Measurements from ENCODE around the gene CLMN.
"Not testable (repeated sequence)": the region's sequence is repeated elsewhere in the genome, so short reads cannot be mapped to it uniquely, and the experiment has no call there.

CLMN gene

GRCh38 chr14:95163666-95164065, 156.0 kb downstream of the CLMN start:
- no peak for DNase-seq (ENCODE audit: low read depth in 2 of 2)

GRCh38 chr14:95163132-95163531, 156.6 kb downstream of the CLMN start:
- no peak for DNase-seq (ENCODE audit: low read depth in 2 of 2)

GRCh38 chr14:95162641-95163040, 157.1 kb downstream of the CLMN start:
- DNase-seq (ENCODE audit: low read depth in 2 of 2): no peak

DNA sequence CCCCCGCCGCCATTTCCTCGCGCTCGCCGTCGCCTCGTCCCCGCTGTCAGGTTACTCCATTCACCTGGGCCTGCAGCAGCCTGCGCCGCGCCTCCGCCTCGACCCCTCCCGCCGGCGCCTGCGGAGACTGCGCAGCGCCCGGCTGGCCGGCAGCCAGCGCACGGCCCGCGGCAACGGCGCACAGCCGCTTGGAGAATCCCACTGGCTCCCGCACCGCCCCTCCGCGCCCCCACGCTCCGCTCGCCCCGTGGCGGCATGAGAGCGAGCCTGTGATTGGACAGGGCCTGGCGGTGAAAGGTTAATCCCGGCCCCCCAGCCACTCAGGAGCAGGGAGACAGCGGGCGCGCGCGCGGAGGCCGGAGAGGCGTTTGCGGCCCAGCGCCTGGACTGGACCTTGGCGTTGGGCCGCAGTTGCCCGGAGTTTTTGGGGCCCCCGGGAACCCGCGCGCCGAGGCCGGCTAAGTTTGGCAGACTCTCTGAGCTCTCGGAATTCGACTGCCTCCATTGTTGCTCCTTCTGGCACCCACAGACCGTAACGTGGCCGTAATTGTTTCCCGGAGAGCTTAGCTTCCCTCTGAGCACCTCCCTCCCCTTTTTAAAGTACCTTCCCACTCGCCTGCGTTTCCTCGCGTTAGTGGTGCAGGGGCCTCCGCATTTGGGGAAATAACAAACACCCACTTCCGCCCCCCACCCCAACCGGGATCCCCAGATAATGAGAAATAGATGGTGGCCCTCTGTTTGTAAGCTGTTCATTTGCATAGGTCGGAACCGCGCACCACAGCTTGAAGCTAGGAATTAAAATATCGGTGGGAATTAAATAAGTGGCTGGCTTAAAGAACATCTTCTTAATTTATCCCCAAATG, 162.2 kb downstream of the CLMN start, which contains the start of gene DICER1:
TSS of gene DICER1 (minus strand) at position 203 of the 863 bp plus-strand sequence. CDS start 24,071 bp downstream, outside the sequence.
- DNase-seq (ENCODE audit: low read depth in 2 of 2): peak; percentile 86 to 92

DNA sequence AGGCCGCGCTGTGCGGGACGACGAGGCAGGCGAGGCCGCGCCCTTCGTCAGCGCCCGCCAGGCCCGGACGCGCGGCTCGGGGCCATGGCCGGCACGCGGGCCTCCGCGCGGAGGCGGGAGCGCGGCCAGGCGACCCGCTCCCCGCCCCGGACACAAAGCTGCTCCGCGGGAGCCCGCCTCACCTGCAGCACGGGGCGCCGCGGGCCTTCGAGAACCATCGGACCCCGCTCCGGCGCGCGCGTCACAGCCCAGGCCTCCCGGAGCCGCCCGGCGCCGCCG, 162.7 kb downstream of the CLMN start:
- no peak for DNase-seq (ENCODE audit: low read depth in 2 of 2)

- peak; percentile 5 to 14 for DNase-seq (ENCODE audit: low read depth in 2 of 2)
These were observed 163.3 kb downstream of the CLMN start for GRCh38 chr14:95156161-95157047.

DNA sequence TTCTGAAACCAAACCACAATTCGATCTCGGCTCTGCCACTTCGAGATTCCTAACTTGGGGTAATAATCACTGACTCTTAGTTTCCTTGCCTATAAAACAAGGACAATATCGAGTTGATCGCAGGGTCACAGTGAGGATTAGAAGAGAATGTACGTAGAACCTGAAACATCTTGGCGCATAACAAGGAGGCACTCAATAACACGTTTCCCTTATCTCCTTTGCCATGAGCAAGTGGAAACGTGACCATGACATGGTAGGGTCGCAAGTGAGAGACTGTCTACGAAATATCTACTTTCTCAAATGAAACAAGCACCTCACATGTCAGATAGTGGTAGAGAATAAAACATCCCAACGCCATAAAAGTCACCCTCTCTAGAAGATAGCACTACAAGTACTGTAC, 164.7 kb downstream of the CLMN start:
- DNase-seq (ENCODE audit: low read depth in 2 of 2): no peak

DNA sequence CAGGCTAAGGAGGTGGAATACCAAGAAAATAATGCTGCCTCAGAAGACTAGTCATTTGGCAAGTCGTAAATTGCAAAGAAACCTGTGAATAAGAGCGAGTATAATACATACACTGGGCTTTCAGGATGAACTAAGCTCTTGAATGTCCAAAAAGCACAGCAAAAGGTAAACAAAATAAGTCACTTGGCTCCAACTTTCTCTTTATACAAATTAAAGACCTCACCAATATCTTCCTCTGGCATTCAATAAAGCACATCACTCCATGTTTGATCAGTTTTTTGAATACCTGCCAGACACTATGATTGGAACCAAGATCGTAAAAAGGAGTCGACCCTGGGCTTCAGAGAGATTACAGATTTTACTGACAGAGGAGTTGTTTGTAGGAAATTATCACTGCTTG, 165.8 kb downstream of the CLMN start:
- DNase-seq (ENCODE audit: low read depth in 2 of 2): no peak

- no peak for DNase-seq (ENCODE audit: low read depth in 2 of 2)
These were observed 168.1 kb downstream of the CLMN start for GRCh38 chr14:95151561-95151960.

GRCh38 chr14:95150910-95151309, 168.8 kb downstream of the CLMN start:
- DNase-seq (ENCODE audit: low read depth in 2 of 2): no peak

DNA sequence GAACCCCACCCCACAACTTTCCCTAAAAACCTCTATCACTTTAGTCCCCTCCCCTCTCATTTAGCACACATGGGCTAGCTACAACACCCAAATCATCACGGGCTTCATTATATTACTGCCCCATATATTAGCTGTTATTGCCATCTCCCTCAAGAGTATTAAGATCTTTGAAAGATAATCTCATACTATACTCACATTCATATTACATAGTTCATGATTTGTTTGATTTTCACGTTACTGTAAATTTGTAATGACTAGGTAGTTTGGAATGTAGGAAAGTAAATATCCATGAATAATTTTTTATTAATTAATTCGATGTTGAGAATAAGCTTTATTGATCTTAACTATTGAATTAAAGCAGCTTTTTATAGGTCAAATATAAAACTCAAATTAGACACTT, 170.3 kb downstream of the CLMN start:
- no peak for DNase-seq (ENCODE audit: low read depth in 2 of 2)

- DNase-seq (ENCODE audit: low read depth in 2 of 2): no peak
These were observed 172.1 kb downstream of the CLMN start for GRCh38 chr14:95147597-95147996.

DNA sequence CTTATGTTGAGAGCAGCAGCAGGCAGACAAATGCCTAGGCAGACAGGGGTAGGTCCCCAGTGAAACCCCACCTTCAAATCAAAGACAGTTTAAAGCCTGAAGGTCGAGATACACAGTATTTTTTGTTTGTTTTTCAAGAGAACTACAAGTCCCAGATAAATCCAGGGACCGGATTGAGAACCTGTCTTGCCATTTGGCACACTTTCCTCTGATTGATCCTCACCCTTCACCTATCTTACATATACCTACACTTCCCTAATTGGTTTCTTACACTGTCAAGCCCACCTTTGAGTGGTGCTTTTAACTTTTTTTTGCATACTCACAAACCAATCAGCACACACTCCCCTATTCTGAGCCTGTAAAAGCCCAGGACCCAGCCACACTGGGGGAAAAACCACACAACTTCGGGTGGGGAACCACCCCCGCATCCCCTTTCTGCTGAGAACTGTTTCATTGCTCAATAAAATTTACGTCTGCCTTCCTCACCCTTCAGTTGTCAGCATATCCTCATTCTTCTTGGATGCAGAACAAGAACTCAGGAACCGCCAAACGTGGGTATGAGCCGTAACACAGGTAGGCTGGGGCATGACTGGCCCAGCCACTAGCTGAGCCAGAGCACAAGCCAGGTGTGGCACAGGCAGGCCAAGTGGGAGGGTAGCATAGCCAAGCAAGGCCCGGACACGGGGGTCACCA, 173.5 kb downstream of the CLMN start:
- no peak for DNase-seq (ENCODE audit: low read depth in 2 of 2)

DNA sequence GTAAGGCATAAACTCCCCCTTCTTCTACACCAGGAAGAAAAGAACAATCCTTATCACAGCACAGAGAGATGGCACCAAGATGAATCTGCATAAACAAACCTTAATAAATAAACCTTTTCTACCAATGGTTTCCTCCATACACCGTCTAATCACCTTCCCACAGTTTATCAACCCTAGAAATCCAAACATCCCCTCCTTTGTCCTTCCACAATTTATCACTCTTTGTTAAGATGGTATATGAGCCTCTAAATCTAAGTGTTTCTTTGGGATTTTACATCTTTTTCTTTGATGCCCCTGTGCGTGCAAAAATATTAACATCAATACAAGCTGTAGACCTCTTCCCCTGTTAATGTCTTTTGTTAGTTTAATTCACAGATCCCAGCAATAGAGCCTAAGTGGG, 174.9 kb downstream of the CLMN start:
- DNase-seq (ENCODE audit: low read depth in 2 of 2): no peak

DNA sequence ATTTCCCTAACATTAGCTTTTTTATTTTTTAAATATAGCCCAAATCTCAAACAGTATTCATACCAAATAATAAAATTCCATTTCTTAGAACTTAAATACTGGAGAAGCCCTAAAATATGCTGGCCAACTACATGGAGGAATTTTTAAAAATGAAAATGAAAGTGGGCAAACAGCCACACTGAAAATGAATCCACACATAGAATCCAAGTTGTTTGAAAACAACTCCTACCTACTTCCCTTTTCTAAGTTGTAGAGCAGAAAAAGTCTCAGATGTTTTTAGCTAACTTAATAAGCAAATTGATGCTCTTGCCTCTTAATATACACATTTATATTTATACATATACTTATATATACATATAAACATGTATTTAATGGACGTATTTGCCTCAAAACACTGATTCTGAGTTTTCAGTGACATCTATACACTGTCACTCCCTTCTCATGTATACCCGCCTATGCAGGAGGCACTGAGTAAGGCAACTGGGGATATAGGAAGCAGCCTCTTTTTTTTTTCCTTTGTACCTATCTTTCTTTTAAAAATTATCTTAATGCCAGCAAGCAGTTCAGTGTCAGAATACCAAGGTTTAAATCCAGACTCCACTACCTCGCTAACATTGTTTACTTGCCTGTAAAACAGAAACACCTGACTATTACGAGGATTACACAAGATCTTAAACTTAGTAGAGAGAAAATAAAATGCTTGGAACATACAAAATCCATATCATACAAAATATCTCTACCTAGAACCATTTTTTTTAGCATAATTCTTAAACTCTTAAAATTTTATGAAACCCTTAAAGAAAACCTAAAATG, 175.7 kb downstream of the CLMN start:
- no peak for DNase-seq (ENCODE audit: low read depth in 2 of 2)

GRCh38 chr14:95142208-95142607, 177.5 kb downstream of the CLMN start:
- DNase-seq (ENCODE audit: low read depth in 2 of 2): no peak

DNA sequence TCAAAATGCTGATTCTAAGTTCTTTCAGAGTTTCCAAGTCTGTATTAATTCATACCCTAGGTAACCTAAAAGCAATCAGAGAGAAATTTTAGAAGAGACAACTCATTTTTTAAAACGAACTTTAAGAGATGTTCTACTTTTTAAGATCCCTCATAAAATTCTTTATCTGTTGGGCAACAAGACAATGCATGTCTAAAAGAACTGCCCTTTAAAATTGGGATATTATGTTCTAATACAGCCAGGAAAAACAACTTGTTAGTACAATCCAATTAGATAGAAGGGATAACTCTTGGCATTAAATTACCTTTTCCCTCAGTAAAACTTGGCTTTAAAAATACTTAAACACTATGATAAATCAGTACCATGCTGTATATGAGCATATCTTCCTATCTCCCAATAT, 178.0 kb downstream of the CLMN start:
- DNase-seq (ENCODE audit: low read depth in 2 of 2): no peak

GRCh38 chr14:95140060-95140858, 179.4 kb downstream of the CLMN start:
- no peak for DNase-seq (ENCODE audit: low read depth in 2 of 2)

GRCh38 chr14:95138876-95139275, 180.8 kb downstream of the CLMN start:
- no peak for DNase-seq (ENCODE audit: low read depth in 2 of 2)

GRCh38 chr14:95138455-95138854, 181.3 kb downstream of the CLMN start:
- not testable (repeated sequence) for DNase-seq (ENCODE audit: low read depth in 2 of 2)

GRCh38 chr14:95137804-95138167, 181.9 kb downstream of the CLMN start:
- DNase-seq (ENCODE audit: low read depth in 2 of 2): no peak

Data from stimulated activated CD4-positive, alpha-beta T cell treated with anti-CD3 and anti-CD28 coated beads, Interleukin-15, amount 100 ng/mL, for 48 hours (primary cell).